GM21723 (cell line): Measurements from ENCODE around the gene GPC1.

Source experiments
- ATAC-seq: cut with Tn5 transposase; IDR thresholded peaks from one replicate; pipeline ENCODE4 v1.9.1; 2021; ENCODE audit warnings: mild to moderate bottlenecking, moderate library complexity; ENCODE audit not compliant: unreplicated experiment

Gene GPC1

GRCh38 chr2:240511351-240512108, 76.1 kb downstream of the GPC1 start:
- no peak for ATAC-seq

DNA sequence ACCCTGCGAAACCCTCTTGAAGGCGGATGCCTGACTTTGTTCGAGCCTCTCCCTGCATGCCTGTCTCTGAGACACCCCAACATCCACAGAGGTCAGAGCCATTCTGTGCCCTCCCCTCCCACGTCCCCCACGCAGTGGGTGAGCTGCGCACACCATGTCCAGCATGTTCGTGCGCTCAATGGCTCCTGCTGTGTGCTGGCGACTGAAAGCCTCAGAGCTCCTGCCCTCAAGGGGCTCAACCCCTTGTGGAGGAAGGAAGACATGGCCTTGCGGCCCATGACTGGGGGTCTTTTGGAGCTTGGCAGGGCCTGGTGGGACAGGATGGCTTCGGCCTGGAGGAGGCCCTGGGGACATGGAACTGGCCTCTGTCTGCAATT, 76.6 kb downstream of the GPC1 start:
- no peak for ATAC-seq

- no peak for ATAC-seq
Observed at GRCh38 chr2:240512666-240513535, 77.4 kb downstream of the GPC1 start.

DNA sequence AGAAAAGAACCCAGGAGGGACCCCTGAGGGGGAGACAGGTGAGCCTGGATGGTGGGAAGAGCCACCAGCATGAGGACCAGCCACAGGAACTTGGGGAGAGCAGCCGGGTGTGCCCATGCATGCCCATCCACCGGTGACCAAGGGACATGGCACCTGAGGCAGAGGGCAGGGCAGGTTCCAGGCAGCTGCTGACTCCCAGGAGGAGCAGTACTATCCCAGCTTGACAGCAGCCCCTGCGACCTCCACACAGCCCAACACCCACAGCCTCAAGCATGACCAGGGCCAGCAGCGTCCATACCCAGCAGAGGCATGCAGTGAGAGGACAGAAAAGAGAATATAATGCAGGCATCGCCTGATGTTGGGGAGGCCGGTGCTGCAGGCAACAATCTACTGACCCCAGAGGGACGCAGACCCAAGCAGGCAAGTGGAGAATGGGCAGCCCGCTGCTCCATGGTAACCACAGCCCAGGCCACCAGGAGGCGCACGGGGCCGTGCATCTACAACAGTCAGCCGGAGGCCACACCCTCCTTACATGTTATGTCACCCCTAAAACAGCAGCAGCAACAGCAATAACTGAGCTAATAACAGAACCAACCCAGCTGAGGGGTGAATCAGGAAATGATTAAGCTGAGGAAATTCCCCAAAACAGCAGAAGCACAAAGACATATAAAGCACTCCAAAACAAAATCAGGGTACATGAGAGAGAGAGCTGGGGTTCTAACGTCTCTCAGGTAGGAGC, 78.3 kb downstream of the GPC1 start:
- peak; percentile 94 for ATAC-seq

DNA sequence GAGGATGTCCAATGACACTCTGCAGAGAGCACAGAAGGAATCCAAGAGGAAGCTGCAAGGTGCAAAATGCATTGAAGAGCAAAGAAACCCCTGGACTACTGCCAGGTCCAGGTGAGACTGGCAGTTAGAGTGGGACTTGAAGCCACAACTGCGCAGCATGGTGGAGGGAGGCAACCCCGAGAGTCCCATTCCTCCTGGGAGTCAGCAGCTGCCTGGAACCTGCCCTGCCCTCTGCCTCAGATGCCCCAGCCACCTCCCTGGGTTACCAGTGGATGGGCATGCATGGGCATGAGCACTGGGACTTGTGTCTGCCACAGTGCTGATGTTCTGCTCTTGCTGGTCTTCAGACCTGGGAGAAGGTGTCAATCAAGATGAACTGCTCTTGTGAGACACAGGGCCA, 79.2 kb downstream of the GPC1 start:
- ATAC-seq, result no peak

GRCh38 chr2:240517342-240517741, 81.9 kb downstream of the GPC1 start:
- no peak for ATAC-seq
